Measurements from ENCODE around the gene ADAT2.

ADAT2 gene

DNA sequence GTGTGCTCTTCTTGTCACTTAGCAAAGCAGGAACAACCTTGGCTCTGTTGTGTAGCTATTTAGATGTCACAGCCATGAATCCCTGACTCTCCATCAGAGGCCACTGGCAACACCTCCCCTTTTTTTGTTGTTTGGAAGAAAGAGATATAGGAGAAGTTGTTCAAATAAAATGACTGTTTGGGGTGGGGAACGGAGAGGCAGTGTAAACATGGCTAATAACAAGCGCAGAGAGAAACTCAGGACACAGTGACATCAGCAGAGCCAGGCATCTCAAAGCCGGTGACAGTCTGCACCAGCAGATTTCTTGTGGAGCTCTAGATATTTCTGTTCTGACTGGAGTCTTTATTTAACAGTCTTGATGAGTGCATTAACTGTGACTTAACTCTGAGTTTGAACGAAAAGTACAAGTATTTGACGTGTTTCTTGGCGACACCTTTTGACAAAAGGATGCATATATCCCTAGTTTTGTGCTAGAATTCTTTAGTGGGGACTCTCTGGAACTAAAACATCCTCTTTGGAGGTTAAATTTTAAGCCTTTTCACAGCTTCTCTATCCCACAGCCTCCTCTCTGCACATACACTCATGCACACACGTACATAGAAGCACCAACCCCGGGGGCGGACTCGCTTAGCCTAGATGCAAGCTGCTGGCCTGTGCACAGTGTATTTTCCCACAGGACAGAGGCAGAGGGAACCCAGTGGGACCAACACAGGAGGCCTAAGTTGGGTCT lies 53.8 kb downstream of the ADAT2 start:
- DNase-seq: no peak

DNA sequence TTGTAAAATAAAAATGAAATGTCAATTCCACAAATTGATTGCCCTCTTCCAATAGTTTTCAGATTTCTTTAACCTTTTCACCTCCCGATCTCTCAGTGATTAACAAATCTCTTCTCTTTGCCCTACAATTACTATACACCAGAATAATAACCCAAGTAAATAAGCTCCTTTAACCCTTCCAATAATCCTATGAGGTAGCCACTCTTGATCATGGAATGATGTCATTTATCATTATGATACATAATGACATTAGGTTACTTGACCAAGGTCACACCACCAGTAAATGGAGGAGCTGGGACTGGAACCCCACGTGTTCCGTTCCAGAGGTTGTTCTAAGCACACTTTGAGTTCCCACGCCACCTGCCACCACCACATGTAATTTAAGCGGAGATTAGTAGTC lies 54.8 kb downstream of the ADAT2 start:
- no peak for DNase-seq

DNA sequence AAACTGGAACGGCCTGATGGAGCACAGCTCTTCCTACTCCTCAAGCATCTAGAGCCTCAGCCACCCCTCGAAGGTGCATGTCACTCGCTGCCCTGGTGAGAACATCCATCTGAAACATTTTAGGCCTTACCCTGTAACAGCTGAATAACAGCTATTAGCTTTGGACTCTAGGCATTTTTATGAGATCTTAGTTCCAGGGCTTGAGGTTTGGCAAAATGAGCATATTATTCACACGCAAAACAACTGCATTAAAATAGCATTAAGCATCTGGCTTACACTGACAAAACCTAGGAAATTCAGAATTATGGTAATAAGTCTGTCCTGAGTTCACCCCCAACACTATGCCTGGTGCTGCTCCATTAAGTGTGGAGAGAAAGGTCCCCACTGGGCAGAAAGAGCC lies 56.1 kb downstream of the ADAT2 start:
- no peak for DNase-seq

DNA sequence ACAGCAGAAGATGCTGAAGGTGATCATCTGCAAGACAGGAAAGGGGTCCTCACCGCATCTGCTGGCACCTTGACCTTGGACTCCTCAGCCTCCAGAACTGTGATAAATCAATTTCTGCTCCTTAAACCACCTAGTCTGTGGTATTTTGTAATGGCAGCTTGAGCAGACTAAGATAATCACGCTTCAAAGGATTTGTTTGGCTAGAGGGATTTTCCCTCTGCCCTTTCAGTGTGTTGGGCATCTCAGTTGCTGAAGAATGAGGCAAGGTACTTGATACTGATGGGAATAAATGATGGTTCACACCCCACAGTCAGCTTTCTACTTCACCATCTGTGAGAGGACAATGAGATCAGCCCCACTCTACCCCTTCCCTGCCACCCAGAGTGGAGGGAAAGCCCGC lies 60.2 kb downstream of the ADAT2 start:
- DNase-seq: no peak

DNA sequence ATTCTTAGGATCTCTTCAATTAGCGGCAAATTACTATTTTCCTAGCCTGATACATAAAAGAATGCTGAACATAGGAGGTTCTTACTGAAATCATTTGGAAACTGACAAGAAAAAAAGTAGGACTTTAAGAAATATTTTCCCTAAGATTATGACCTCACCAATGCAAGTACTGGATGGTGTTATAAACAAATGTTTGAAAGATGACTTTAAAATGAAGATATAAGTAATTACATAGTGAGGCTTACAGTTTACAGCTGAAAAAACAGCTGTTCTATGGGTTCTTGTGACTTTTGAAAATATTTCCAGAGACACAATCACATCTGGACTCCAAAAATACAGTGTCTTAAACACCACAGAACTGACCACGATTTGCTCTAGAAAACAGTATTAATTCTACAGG lies 64.9 kb downstream of the ADAT2 start:
- no peak for DNase-seq

DNA sequence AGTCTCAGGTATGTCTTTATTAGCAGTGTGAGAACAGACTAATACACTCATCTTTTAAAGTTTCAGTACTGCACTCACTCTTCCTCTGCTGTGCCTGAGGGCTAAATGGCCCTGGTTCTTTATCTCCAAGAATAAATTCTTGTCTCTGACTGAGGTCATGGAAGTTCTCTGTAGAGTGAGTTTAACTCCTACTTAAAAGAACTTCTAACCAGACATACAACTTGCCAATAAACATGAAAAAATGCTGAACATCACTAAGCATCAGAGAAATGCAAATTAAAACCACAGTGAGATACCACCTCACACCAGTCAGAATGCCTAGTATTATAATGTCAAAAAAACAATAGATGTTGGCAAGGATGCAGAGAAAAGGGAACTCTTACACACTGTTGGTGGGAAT lies 73.6 kb downstream of the ADAT2 start:
- DNase-seq: no peak

DNA sequence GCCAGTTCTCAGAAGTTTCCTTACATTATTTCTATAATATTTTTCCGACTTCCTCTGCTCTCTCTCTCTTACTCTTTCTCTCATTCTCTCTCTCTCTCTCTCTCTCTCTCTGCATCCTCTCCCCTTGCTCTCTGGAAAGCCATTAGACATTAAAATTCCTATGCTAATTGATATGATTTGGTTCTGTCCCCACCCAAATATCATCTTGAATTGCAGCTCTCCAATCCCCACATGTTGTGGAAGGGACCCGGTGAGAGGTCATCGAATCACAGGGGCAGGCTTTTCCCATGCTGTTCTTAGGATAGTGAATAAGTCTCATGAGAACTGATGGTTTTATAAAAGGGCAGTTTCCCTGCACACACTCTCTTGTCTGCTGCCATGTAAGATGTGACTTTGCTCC lies 74.1 kb downstream of the ADAT2 start:
- no peak for DNase-seq

DNA sequence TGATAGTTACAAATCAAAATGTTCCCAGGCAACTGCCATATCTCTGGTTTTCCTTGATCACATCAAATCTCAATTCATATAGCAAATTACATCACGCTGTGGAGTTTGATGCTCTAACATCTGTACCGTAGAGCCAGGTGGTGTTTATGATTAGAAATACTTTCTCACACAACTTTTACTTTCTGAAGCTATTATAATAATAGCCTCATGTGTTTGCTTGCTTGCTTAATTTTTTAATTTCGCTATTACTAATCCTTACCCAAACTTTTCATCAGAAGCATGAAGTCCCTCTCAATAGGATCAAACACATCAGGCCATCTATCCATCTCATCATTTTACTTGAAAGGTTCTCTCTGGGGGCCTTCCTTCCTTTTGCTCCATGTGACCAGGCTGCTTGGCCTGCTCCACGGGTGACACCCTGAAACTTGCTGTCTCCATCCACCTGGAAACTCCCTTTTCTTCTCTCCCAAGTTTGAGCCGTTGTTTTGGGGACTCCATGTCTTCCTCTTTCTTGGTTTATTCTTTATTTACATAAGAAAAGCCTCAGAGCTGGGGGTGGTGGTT lies 75.4 kb downstream of the ADAT2 start:
- DNase-seq: no peak

DNA sequence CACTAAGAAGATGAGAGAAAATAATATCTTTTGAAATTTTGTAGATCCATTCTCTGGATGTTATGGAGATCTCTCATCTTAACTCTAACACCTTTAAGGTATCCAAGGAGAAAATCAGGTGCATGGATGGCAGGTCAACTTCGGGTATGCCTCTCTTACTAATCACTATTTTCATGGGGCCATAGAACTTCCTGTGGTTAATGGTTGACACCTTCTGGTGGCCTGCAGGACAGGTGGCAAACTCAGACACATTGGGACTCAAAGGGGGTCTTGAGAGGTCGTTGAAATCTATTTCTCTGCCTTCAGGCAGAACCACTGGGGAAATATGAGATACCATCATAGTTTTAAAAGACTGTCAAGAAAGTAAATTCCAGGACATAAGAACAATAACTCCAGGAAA lies 76.5 kb downstream of the ADAT2 start:
- DNase-seq: no peak

All from suppressor macrophage (primary cell).